SU-DHL-6 (cell line): ENCODE data around the gene SYNM.

Source experiments
- H2AFZ ChIP-seq: fragments of 200-600 bp; sonication (generic); 2 replicates; pipeline ENCODE4 v1.6.1; 2014; ENCODE audit warnings: low read depth, mild to moderate bottlenecking, moderate library complexity, mixed read lengths, antibody characterized with exemption, low read length; ENCODE audit not compliant: severe bottlenecking
- H3F3A ChIP-seq: fragments of 200-600 bp; shearing (Covaris generic); 2 replicates; pipeline ENCODE4 v1.6.0; 2016; ENCODE audit warnings: antibody characterized with exemption, mild to moderate bottlenecking; ENCODE audit not compliant: insufficient read depth
- H3K27ac ChIP-seq: fragments of 200-600 bp; sonication (generic); 2 replicates; pipeline ENCODE4 v1.5.1; 2016; ENCODE audit warnings: low read depth, mild to moderate bottlenecking, low read length, moderate library complexity, mixed read lengths
- H3K27me3 ChIP-seq: fragments of 200-600 bp; sonication (generic), shearing (Covaris generic); 2 replicates; pipeline ENCODE4 v1.6.0; 2014; ENCODE audit warnings: mild to moderate bottlenecking, low read length
- H3K36me3 ChIP-seq: fragments of 200-600 bp; sonication (generic); 2 replicates; pipeline ENCODE4 v1.6.1; 2014; ENCODE audit warnings: mild to moderate bottlenecking, low read length, mixed read lengths
- H3K4me2 ChIP-seq: fragments of 300-600, 200-600 bp; shearing (Covaris generic), sonication (generic); 2 replicates; pipeline ENCODE4 v1.6.0; 2014; ENCODE audit warnings: low read length, low read depth, mild to moderate bottlenecking; ENCODE audit not compliant: poor library complexity, severe bottlenecking
- H3K4me3 ChIP-seq: fragments of 200-600 bp; sonication (generic); 2 replicates; pipeline ENCODE4 v1.5.1; 2014; ENCODE audit warnings: antibody characterized with exemption, low read length, mild to moderate bottlenecking, mixed read lengths; ENCODE audit not compliant: insufficient read depth, poor library complexity, severe bottlenecking
- H3K79me2 ChIP-seq: fragments of 200-600 bp; sonication (generic); 2 replicates; pipeline ENCODE4 v1.6.1; 2014; ENCODE audit warnings: mild to moderate bottlenecking, low read length, moderate library complexity; ENCODE audit not compliant: insufficient read depth
- H3K9ac ChIP-seq: fragments of 200-600 bp; sonication (generic); 2 replicates; pipeline ENCODE4 v1.7.0; 2014; ENCODE audit warnings: mild to moderate bottlenecking, low read length
- H3K9me2 ChIP-seq: fragments of 200-600 bp; sonication (generic); replicated peaks from 2 replicates; pipeline ENCODE4 v1.6.1; 2014; ENCODE audit warnings: low read length; ENCODE audit not compliant: insufficient read depth
- H3K9me3 ChIP-seq: fragments of 200-600 bp; sonication (generic); 2 replicates; pipeline ENCODE4 v1.6.1; 2014; ENCODE audit warnings: low read length, mixed read lengths; ENCODE audit not compliant: insufficient read depth
- H4K20me1 ChIP-seq: fragments of 200-600 bp; sonication (generic); 2 replicates; pipeline ENCODE4 v1.6.1; 2014; ENCODE audit warnings: low read depth, mild to moderate bottlenecking, antibody characterized with exemption, low read length, moderate library complexity, mixed read lengths
- EZH2phosphoT487 ChIP-seq: fragments of 200-600 bp; sonication (generic), shearing (Covaris generic); conservative IDR thresholded peaks from 2 replicates; pipeline ENCODE4 v1.6.1; 2018; ENCODE audit warnings: mild to moderate bottlenecking, antibody characterized with exemption, low read length, moderate library complexity, mixed read lengths
- TF ChIP-seq, protein P1 (sequence below): fragments of 200-600 bp; sonication (generic); IDR thresholded peaks from one replicate; pipeline ENCODE4 v1.5.1; 2017; ENCODE audit warnings: antibody characterized with exemption, mild to moderate bottlenecking, low read length, moderate library complexity; ENCODE audit not compliant: insufficient read depth, poor library complexity, severe bottlenecking

Gene SYNM

DNA sequence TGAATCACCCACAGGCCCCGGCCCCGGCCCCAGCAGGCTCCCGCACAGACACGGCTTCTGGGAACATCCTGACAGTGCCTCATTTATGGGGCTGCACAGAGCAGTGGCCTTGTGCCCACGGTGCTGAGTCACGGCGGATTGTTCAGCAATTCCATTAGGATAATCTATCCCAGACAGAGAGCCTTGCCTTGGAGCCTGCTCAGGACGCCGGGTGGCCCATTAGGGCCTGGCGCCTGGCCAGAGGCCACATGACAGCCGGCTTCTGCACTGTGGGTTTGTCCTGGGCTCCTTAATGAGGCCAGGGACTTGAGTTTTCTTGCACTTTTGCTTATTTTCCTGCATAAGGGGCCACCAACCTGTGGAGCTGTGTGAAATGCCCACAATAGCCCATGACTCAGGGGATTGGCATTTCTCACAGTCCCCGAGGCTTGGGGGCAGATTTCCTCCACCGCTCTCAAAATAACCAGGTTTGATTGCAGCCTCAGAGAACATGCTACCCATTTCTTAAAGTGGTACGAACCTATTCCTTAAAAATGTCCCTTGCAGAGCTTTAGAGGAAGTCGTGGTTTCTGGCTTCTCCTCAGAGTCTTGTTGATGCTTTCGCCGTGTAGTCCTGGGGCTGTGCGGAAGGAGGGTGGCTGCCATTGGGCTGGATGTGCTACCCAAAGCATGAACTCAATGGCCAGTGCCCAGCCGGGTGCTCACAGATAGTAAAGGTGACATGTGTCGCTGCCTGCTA is 19.0 kb downstream of the SYNM start:
- no peaks in the 10 kb centered on the region for H3K79me2 ChIP-seq
- H2AFZ ChIP-seq = no peak overlapping the region
- no peaks in the 10 kb centered on the region for H3K9me3 ChIP-seq
- no peaks in the 10 kb centered on the region for H3F3A ChIP-seq
- no peak overlapping the region for H3K4me3 ChIP-seq
- no peak overlapping the region for H3K9ac ChIP-seq
- no peaks in the 10 kb centered on the region for H3K36me3 ChIP-seq
- no peak for TF ChIP-seq EZH2phosphoT487
- TF ChIP-seq, protein P1, sequence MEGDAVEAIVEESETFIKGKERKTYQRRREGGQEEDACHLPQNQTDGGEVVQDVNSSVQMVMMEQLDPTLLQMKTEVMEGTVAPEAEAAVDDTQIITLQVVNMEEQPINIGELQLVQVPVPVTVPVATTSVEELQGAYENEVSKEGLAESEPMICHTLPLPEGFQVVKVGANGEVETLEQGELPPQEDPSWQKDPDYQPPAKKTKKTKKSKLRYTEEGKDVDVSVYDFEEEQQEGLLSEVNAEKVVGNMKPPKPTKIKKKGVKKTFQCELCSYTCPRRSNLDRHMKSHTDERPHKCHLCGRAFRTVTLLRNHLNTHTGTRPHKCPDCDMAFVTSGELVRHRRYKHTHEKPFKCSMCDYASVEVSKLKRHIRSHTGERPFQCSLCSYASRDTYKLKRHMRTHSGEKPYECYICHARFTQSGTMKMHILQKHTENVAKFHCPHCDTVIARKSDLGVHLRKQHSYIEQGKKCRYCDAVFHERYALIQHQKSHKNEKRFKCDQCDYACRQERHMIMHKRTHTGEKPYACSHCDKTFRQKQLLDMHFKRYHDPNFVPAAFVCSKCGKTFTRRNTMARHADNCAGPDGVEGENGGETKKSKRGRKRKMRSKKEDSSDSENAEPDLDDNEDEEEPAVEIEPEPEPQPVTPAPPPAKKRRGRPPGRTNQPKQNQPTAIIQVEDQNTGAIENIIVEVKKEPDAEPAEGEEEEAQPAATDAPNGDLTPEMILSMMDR = no peak
- H3K4me2 ChIP-seq = no peak overlapping the region
- no peak overlapping the region for H3K27ac ChIP-seq
- H3K9me2 ChIP-seq = no peaks in the 10 kb centered on the region
- no peaks in the 10 kb centered on the region for H3K27me3 ChIP-seq
- no peaks in the 10 kb centered on the region for H4K20me1 ChIP-seq

DNA sequence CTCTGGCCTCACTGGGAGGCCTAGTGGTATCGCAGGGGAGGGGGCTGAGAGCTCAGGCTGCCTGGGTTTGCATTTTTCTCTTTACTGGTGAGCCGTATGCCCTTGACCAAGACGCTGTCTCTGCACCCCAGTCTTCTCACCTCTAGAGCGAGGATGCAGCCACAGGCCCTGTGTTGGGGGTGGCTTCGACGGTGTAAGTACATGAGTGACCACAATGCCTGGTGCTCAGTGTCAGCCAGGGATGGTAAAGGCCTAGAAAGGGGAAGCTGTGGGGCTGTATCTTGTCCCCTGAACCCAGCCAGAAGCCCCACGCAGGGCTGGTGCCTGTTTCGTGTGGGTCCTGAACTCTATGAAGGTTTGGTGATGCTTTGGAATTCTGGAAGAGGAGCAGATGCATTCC is 19.8 kb downstream of the SYNM start:
- no peaks in the 10 kb centered on the region for H4K20me1 ChIP-seq
- no peak overlapping the region for H3K4me2 ChIP-seq
- H3K79me2 ChIP-seq = no peaks in the 10 kb centered on the region
- TF ChIP-seq EZH2phosphoT487 = no peak
- TF ChIP-seq, protein P1 = no peak
- H3K36me3 ChIP-seq = no peaks in the 10 kb centered on the region
- no peak overlapping the region for H3K27ac ChIP-seq
- H3K9me3 ChIP-seq = no peaks in the 10 kb centered on the region
- no peak overlapping the region for H3K4me3 ChIP-seq
- no peak overlapping the region for H3K9ac ChIP-seq
- H2AFZ ChIP-seq = no peak overlapping the region
- no peaks in the 10 kb centered on the region for H3K27me3 ChIP-seq
- H3F3A ChIP-seq = no peaks in the 10 kb centered on the region
- H3K9me2 ChIP-seq = no peaks in the 10 kb centered on the region

DNA sequence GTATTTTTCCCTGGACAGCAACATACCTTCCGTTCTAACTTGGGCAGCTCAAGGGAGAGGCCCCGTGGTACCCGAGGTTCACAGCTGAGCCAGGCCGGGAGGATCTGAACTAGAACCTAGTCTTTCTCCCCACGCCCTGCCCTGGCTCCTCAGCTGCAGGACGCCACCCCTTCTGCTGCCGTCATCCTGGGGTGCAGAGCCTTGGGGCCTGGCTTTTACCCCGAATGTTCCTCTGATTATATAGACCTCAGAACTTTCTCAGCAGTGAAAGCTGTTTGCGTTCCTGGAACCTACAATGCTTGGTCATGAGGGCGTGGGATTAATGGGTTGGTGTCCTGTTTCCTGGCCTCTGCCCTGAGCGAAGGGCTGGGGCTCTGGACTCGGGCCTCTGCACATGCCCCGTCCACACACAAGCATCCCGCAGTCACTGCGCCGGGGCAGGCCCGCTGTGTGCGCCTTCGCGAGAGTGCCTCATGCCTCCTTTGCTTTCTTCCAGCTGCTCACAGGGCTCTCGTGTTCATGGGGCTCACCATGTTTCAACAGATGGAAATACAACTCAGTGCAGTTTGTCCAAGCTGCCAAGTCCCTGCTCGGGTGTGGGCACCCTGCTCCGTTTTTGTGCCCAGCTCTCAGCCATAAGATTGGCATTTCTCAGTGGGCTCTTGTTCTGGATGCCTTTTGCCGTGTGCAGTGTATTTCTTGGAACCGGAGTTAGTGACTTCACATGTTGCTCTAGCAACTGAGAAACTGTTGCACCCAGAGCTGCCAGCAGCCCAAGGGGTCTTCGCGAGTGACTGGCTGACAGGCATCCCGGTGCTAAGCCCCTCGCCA is 20.4 kb downstream of the SYNM start:
- no peak overlapping the region for H3K4me2 ChIP-seq

More for the DNA sequence above, 20.4 kb downstream of the SYNM start:
- Histone ChIP-seq H3K27ac (no peak overlapping the region), H3K9me2 (no peaks in the 10 kb centered on the region), H3K79me2 (no peaks in the 10 kb centered on the region), H3K9me3 (no peaks in the 10 kb centered on the region), H3F3A (no peaks in the 10 kb centered on the region), H3K27me3 (no peaks in the 10 kb centered on the region), H3K36me3 (no peaks in the 10 kb centered on the region), H3K9ac (no peak overlapping the region), H2AFZ (no peak overlapping the region), H4K20me1 (no peaks in the 10 kb centered on the region), H3K4me3 (no peak overlapping the region)
- no peak for TF ChIP-seq EZH2phosphoT487
- TF ChIP-seq, protein P1 = no peak
